Measurements from ENCODE around the gene PTGES.

PTGES gene

DNA sequence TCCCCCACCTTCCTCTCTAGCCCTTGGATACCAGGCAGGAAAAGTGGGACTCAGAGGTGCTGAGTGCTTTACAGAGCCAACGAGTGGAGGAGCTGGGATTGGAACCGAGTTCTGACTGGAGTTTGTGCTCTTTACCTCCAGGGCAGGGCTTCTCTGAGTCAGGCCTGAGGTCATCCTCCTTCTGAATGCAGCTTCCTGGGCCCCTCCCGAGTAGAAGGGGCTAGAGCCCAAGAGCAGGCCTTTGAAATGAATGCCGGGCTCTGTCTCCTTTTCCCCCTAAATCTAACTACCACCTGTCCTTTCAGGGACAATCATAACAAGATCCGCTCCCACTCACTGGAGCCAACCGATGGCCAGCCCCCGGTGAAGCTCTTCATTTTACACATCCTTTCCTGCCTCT, 12.7 kb downstream of the PTGES start:
- TF ChIP-seq, protein P1, sequence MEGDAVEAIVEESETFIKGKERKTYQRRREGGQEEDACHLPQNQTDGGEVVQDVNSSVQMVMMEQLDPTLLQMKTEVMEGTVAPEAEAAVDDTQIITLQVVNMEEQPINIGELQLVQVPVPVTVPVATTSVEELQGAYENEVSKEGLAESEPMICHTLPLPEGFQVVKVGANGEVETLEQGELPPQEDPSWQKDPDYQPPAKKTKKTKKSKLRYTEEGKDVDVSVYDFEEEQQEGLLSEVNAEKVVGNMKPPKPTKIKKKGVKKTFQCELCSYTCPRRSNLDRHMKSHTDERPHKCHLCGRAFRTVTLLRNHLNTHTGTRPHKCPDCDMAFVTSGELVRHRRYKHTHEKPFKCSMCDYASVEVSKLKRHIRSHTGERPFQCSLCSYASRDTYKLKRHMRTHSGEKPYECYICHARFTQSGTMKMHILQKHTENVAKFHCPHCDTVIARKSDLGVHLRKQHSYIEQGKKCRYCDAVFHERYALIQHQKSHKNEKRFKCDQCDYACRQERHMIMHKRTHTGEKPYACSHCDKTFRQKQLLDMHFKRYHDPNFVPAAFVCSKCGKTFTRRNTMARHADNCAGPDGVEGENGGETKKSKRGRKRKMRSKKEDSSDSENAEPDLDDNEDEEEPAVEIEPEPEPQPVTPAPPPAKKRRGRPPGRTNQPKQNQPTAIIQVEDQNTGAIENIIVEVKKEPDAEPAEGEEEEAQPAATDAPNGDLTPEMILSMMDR (conservative IDR thresholded peaks at IDR 0.05; ENCODE audit: low read depth, low read length): no peak
- no peak overlapping the region for H3K4me3 ChIP-seq (ENCODE audit: low read length)
- DNase-seq (ENCODE audit: low read depth): no peak

DNA sequence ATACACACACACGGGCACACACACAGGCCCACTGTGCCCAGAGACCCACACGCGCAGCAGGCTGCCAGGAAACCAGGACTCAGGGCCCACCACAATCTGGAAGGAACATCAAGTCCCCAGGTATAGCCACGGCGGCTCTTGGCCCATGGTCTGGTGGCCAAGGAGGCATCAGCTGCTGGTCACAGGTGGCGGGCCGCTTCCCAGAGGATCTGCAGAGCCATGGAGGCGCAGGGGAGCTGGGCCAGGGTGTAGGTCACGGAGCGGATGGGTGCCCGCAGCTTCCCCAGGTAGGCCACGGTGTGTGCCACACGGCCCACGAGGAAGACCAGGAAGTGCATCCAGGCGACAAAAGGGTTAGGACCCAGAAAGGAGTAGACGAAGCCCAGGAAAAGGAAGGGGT, 13.4 kb downstream of the PTGES start:
- TF ChIP-seq, protein P1 (conservative IDR thresholded peaks at IDR 0.05; ENCODE audit: low read depth, low read length): no peak
- H3K4me3 ChIP-seq (ENCODE audit: low read length): no peak overlapping the region
- DNase-seq (ENCODE audit: low read depth): no peak

DNA sequence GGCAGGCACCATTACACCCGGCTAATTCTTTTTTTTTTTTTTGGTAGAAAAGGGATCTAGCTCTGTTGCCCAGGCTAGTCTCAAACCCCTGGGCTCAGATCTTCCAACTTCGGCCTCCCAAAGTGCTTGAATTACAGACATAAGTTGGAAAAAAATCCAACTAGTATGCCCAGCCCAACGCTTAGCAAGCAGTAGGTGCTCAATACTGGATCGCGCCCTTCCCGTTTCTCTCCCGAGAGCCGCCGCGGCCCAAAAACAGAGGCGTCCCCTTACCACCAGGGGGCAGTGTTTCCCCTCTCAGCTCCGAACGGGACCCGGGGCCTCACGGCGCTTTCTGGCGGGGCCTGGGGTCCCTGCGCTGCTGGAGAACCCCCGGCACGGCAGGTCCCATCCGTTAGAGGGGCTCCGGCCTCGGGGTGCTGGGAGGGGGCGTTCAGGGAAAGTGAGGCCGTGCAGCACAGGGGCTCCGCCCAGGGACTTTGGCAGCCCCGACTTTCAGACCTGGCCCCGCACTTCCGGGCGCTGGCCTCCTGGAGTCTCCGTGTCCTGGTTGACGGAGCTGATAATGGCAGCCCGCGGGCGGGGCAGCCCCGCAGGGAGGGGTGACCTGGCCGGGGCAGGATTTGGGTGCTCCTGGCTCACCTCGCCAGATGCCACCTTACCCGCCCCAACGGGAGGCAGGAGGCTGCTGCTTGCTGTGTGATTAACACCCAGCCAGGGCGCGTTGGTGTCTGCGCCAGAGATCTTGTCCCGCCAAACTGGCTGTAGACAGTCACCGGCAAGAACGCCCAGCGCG, 15.2 kb downstream of the PTGES start:
- TF ChIP-seq, protein P1 (conservative IDR thresholded peaks at IDR 0.05; ENCODE audit: low read depth, low read length): peak; percentile 88
- H3K4me3 ChIP-seq (ENCODE audit: low read length): peak overlapping the region; percentile 52
- DNase-seq (ENCODE audit: low read depth): no peak

DNA sequence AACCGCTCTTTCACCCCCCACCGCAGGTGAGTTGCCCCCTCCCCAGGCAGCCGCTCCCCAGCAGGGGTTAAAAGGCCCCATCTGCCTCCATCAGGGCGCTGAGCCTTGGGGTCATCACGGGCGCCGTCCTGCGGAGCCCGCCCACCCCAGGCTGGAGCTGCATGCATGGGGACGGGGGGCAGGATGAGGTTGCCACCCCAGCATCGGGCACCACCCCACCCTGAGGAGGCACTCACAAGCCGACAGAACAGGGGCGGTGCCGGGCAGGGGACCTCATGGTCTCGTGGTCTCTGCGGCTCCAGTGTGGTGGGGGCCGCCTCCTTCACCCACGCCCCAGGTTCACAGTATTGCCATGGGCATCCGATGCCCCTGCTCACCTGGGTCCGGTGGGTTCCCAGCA, 16.5 kb downstream of the PTGES start:
- DNase-seq (ENCODE audit: low read depth): no peak
- H3K4me3 ChIP-seq (ENCODE audit: low read length): no peak overlapping the region
- TF ChIP-seq, protein P1 (conservative IDR thresholded peaks at IDR 0.05; ENCODE audit: low read depth, low read length): no peak

DNA sequence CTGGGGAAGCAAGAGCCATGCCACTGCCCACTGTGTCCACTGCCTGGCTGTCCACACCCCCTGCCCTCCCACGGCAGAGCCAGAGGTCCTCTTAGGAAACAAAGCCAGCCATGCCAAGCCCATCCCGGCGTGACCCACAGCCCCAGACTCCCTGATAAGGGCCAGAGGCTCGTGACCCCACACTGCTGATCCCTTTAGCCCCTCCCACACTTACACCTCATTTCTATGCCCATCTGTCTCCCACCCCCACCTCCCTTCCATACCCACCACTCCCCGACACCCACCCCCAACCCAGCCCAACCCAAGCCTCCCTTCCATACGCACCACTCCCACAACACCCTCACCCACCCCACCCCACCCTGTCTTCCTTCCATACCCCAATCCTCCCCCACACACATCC, 17.3 kb downstream of the PTGES start:
- TF ChIP-seq, protein P1 (conservative IDR thresholded peaks at IDR 0.05; ENCODE audit: low read depth, low read length): no peak
- no peak for DNase-seq (ENCODE audit: low read depth)
- H3K4me3 ChIP-seq (ENCODE audit: low read length): no peak overlapping the region

DNA sequence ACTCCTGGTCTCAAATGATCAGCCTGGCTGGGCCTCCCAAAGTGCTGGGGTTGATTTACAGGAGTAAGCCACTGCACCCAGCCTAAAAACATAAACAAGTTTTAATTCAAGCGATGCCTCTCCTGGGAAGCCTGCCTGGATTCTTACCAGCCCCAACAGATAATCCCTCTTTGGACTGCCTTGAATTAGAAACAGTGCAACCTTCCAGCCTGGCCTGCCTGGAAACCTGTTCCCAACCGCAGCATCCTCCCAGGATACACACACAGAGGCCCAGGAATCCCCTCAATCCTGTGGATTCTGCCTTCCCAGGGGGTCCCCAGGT, 19.2 kb downstream of the PTGES start:
- TF ChIP-seq, protein P1 (conservative IDR thresholded peaks at IDR 0.05; ENCODE audit: low read depth, low read length): no peak
- no peak for DNase-seq (ENCODE audit: low read depth)
- no peak overlapping the region for H3K4me3 ChIP-seq (ENCODE audit: low read length)

DNA sequence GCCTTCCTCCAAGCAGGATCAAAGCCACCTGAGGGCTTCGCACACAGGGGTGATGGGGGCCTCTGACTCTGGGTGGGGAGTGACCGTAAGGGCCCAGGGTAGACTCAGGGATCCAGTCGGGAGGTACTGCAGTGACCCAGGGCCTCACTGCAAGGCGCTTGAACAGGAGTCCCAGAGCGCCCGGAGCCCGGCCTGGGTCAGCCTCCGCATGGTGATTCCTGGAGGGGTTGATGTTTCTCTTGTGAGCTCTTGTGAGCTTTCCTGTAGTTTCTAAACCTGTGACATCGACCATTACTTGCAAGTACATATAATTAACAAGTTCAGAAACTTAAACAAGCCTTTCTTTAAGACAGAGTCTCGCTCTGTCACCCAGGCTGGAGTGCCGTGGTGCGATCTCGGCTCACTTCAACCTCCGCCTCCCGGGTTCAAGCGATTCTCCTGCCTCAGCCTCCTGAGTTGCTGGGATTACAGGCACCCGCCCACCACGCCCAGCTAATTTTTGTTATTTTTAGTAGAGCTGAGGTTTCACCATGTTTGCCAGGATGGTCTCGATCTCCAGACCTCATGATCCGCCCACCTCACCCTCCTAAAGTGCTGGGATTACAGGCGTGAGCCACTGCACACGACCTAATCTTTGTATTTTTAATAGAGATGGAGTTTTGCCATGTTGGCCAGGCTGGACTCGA, 19.8 kb downstream of the PTGES start:
- DNase-seq (ENCODE audit: low read depth): no peak
- TF ChIP-seq, protein P1 (conservative IDR thresholded peaks at IDR 0.05; ENCODE audit: low read depth, low read length): no peak
- no peak overlapping the region for H3K4me3 ChIP-seq (ENCODE audit: low read length)
